ENCODE data around the gene NUDT14. TPM values are rescaled to one million over a fixed set of nuclear protein-coding genes. Genes with fewer than 3 reads are reported as not detected.
A peak's percentile ranks its signal among the peaks of the same experiment; 100 is the strongest.

NUDT14 gene
- total RNA-seq, 4 donors from 2014 or later = 14.6 to 22.2 (median 19.8) TPM

- TF ChIP-seq POLR2AphosphoS5 (IDR thresholded peaks at IDR 0.05) (no peak), EP300 (IDR thresholded peaks at IDR 0.05) (no peak), POLR2A (IDR thresholded peaks at IDR 0.05) (no peak), CTCF (IDR thresholded peaks at IDR 0.05) (no peak)
- peak overlapping the region; percentile 23 for H3K27ac ChIP-seq
- no peaks in the 10 kb centered on the region for H3K9me3 ChIP-seq
- no peak for DNase-seq (ENCODE audit: low spot score in 2 of 2)
- no peaks in the 10 kb centered on the region for H3K36me3 ChIP-seq
- peaks cover 60% of the 10 kb centered on the region for H3K27me3 ChIP-seq
- H3K4me3 ChIP-seq = no peak overlapping the region
- WGBS = no CpG with 5 or more reads among the region's 4 CpGs
- H3K4me1 ChIP-seq = peaks cover 55% of the 10 kb centered on the region
These were observed 17.5 kb upstream of the NUDT14 start for GRCh38 chr14:105198588-105198987.

GRCh38 chr14:105197211-105197641, 16.1 kb upstream of the NUDT14 start:
- DNase-seq (ENCODE audit: low spot score in 2 of 2) = no peak
- no peak for TF ChIP-seq POLR2A (IDR thresholded peaks at IDR 0.05)
- TF ChIP-seq POLR2AphosphoS5 (IDR thresholded peaks at IDR 0.05) = no peak
- TF ChIP-seq EP300 (IDR thresholded peaks at IDR 0.05) = no peak
- TF ChIP-seq CTCF (IDR thresholded peaks at IDR 0.05) = no peak
- no peaks in the 10 kb centered on the region for H3K36me3 ChIP-seq
- no peaks in the 10 kb centered on the region for H3K9me3 ChIP-seq
- WGBS = 18% methylated on average over 3 of the region's 15 CpGs
- peak overlapping the region; percentile 32 for H3K4me3 ChIP-seq
- H3K27ac ChIP-seq = peak overlapping the region; percentile 70
- peaks cover 54% of the 10 kb centered on the region for H3K4me1 ChIP-seq
- H3K27me3 ChIP-seq = peaks cover 71% of the 10 kb centered on the region

GRCh38 chr14:105196265-105196960, 15.3 kb upstream of the NUDT14 start:
- no peak for DNase-seq (ENCODE audit: low spot score in 2 of 2)
- peak overlapping the region; percentile 32 for H3K4me3 ChIP-seq
- TF ChIP-seq CTCF (IDR thresholded peaks at IDR 0.05) (no peak), POLR2A (IDR thresholded peaks at IDR 0.05) (no peak), POLR2AphosphoS5 (IDR thresholded peaks at IDR 0.05) (no peak), EP300 (IDR thresholded peaks at IDR 0.05) (no peak)
- H3K4me1 ChIP-seq = peaks cover 48% of the 10 kb centered on the region
- H3K36me3 ChIP-seq = no peaks in the 10 kb centered on the region
- H3K27ac ChIP-seq = peak overlapping the region; percentile 70
- 7% methylated on average over 32 of the region's 58 CpGs for WGBS
- H3K27me3 ChIP-seq = peaks cover 74% of the 10 kb centered on the region
- H3K9me3 ChIP-seq = no peaks in the 10 kb centered on the region

DNA sequence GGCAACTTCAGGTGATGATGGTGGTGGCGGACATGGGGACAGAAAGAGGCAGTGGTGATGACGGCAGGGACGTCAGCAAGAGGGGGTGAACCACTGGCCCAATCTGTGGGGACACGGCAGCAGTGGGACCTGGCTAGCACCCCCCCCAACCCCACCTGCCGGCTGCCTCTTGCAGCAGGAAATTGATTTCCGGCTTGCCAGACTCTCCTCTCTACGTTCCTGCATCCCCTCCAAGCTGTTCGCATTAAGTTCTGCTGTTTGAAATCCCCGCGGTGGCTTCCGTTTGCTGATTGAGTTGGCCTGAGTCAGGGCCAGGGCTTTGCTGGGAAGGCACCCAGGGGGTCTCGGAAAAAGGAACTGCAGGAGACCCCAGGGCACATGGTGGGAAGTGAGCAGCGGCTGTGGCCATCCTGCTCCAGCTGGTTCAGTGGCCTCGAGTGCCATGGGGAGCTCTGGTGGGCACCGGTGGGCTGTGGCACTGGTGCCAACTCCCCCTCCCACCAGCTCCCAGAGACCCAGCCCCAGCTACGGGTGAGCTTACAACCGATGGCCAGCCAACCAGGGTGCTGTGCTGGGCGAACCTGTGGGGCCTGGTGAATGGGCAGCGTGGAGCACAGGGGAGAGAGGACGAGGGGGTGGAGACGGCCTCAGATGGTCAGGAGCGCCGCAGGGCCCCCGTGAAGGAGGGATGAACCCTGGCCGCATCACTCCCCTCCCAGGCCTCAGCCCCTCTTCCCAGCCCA, 14.6 kb upstream of the NUDT14 start:
- no peak for DNase-seq (ENCODE audit: low spot score in 2 of 2)
- H3K27me3 ChIP-seq = peaks cover 74% of the 10 kb centered on the region
- no peaks in the 10 kb centered on the region for H3K36me3 ChIP-seq
- H3K4me3 ChIP-seq = no peak overlapping the region
- 68% methylated on average over 16 of the region's 25 CpGs for WGBS
- peaks cover 43% of the 10 kb centered on the region for H3K4me1 ChIP-seq
- H3K9me3 ChIP-seq = no peaks in the 10 kb centered on the region
- peak overlapping the region; percentile 52 for H3K27ac ChIP-seq
- TF ChIP-seq EP300 (IDR thresholded peaks at IDR 0.05) (no peak), POLR2AphosphoS5 (IDR thresholded peaks at IDR 0.05) (no peak), CTCF (IDR thresholded peaks at IDR 0.05) (no peak), POLR2A (IDR thresholded peaks at IDR 0.05) (no peak)

DNA sequence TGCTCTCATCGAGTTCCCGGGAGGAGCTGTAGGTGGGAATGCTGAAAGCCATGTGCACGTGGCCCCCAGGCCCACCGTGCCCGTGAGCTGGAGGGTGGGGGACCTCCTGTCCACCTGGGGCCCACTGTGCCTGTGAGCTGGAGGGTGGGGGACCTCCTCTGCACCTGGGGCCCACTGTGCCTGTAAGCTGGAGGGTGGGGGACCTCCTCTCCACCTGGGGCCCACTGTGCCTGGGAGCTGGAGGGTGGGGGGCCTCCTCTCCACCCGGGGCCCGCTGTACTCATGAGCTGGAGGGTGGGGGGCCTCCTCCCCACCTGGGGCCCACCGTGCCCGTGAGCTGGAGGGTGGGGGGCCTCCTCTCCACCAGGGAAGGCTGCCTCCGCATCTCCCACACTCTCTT, 13.9 kb upstream of the NUDT14 start:
- Histone ChIP-seq H3K4me3 (no peak overlapping the region), H3K9me3 (no peaks in the 10 kb centered on the region), H3K27ac (no peak overlapping the region), H3K27me3 (peaks cover 78% of the 10 kb centered on the region), H3K4me1 (peaks cover 43% of the 10 kb centered on the region), H3K36me3 (no peaks in the 10 kb centered on the region)
- 87% methylated on average over 4 of the region's 10 CpGs for WGBS
- no peak for DNase-seq (ENCODE audit: low spot score in 2 of 2)
- TF ChIP-seq EP300 (IDR thresholded peaks at IDR 0.05) = no peak
- TF ChIP-seq POLR2A (IDR thresholded peaks at IDR 0.05) = no peak
- no peak for TF ChIP-seq POLR2AphosphoS5 (IDR thresholded peaks at IDR 0.05)
